H1 (cell line): ENCODE data around the gene MAP1B. TPM values are rescaled to one million over a fixed set of nuclear protein-coding genes. Genes with fewer than 3 reads are reported as not detected.

Experiments
- CTCF ChIA-PET: fragments of 300-600 bp; sonication (Branson Sonifier 250); formaldehyde crosslinking; loops from one replicate; lab custom pipeline; 2021; ENCODE audit not compliant: partially characterized antibody; lab: Charles Lee
- POLR2A ChIA-PET: fragments of 300-600 bp; sonication (Branson Sonifier 250); formaldehyde crosslinking; loops from one replicate; lab custom pipeline; 2021; ENCODE audit warnings: inconsistent platforms; ENCODE audit not compliant: partially characterized antibody; lab: Charles Lee
- DNase-seq, 2 experiments: peaks; one replicate each; pipeline versions ENCODE4 v3.0.0 to v3.0.0-alpha.2; 2010 to 2022; ENCODE audit warnings: low spot score in 2 of 2, low read depth in 1 of 2, mixed read lengths in 1 of 2
- FAIRE-seq: peaks from 2 replicates; lab custom pipeline; 2011; peaks lifted over from hg19 to GRCh38; lab: Jason Lieb, UNC
- H2AFZ ChIP-seq: 2 replicates; pipeline ENCODE4 v1.8.1; 2012; ENCODE audit warnings: low read length, inconsistent platforms
- H2AK5ac ChIP-seq: 2 replicates; pipeline ENCODE4 v1.6.1; 2013; ENCODE audit warnings: low read depth, low read length
- H2BK120ac ChIP-seq: replicated peaks from 2 replicates; pipeline ENCODE3; 2013; ENCODE audit warnings: low read depth, low read length, inconsistent platforms
- H2BK12ac ChIP-seq: 2 replicates; pipeline ENCODE4 v1.6.1; 2013; ENCODE audit warnings: low read depth, low read length
- H2BK15ac ChIP-seq: 2 replicates; pipeline ENCODE4 v1.6.1; 2013; ENCODE audit warnings: low read length
- H2BK20ac ChIP-seq: 2 replicates; pipeline ENCODE4 v1.6.1; 2013; ENCODE audit warnings: low read length
- H2BK5ac ChIP-seq: 2 replicates; pipeline ENCODE4 v1.6.1; 2013; ENCODE audit warnings: low read depth, low read length
- H3K14ac ChIP-seq: 2 replicates; pipeline ENCODE4 v1.6.1; 2013; ENCODE audit warnings: inconsistent platforms; ENCODE audit not compliant: insufficient read length
- H3K18ac ChIP-seq: 2 replicates; pipeline ENCODE4 v1.6.1; 2013; ENCODE audit warnings: low read length; ENCODE audit errors: extremely low read depth
- H3K23ac ChIP-seq: 2 replicates; pipeline ENCODE4 v1.6.1; 2013; ENCODE audit warnings: inconsistent platforms; ENCODE audit not compliant: insufficient read length
- H3K23me2 ChIP-seq: 2 replicates; pipeline ENCODE4 v1.6.1; 2013; ENCODE audit warnings: low read depth, low read length
- H3K27ac ChIP-seq: 2 replicates; pipeline ENCODE4 v1.6.1; 2011; ENCODE audit warnings: low read depth, low read length, inconsistent platforms
- H3K27me3 ChIP-seq, 4 experiments: replicated peaks in 1 of 4; 1 replicate in 1 of 4; 2 replicates in 3 of 4; pipeline versions ENCODE4 v1.6.1 to v1.8.1; 2011 to 2013; ENCODE audit warnings: low read length in 3 of 4, mild to moderate bottlenecking in 3 of 4, inconsistent platforms in 2 of 4, mixed read lengths in 2 of 4, moderate library complexity in 1 of 4; ENCODE audit not compliant: control insufficient read depth in 3 of 4, insufficient read depth in 3 of 4; ENCODE audit errors: extremely low read depth in 1 of 4
- H3K36me3 ChIP-seq, 4 experiments: 2 replicates each; pipeline versions ENCODE4 v1.6.1 to v1.8.1; 2011 to 2013; ENCODE audit warnings: mild to moderate bottlenecking in 4 of 4, low read length in 3 of 4, moderate library complexity in 2 of 4, control low read depth in 1 of 4, inconsistent platforms in 1 of 4; ENCODE audit not compliant: insufficient read depth in 4 of 4, control insufficient read depth in 2 of 4
- H3K4ac ChIP-seq: replicated peaks from 2 replicates; pipeline ENCODE3; 2013; ENCODE audit warnings: low read length, low read depth, mixed read lengths, inconsistent platforms; ENCODE audit not compliant: insufficient read length
- H3K4me1 ChIP-seq, 4 experiments: replicated peaks in 1 of 4; 1 replicate in 1 of 4; 2 replicates in 3 of 4; pipeline versions ENCODE4 v1.6.1 to v1.8.1; 2011 to 2013; ENCODE audit warnings: low read length in 3 of 4, inconsistent platforms in 2 of 4, mixed read lengths in 1 of 4; ENCODE audit not compliant: insufficient read depth in 4 of 4, control insufficient read depth in 3 of 4
- H3K4me2 ChIP-seq, 2 experiments: 2 replicates each; pipeline versions ENCODE4 v1.6.1 to v1.8.1; 2011 to 2013; ENCODE audit warnings: low read depth in 2 of 2, low read length in 2 of 2, control low read depth in 1 of 2, inconsistent platforms in 1 of 2, mild to moderate bottlenecking in 1 of 2; ENCODE audit not compliant: insufficient read depth in 1 of 2
- H3K4me3 ChIP-seq, 4 experiments: fragments of 200-600, 300-600 bp in 1 of 4; sonication (generic), shearing (Covaris generic), sonication (Bioruptor Twin) in 1 of 4; 2 replicates each; pipeline versions ENCODE4 v1.5.1 to v1.8.1; 2011 to 2016; ENCODE audit warnings: low read length in 4 of 4, low read depth in 3 of 4, control low read depth in 2 of 4, inconsistent platforms in 2 of 4, mild to moderate bottlenecking in 2 of 4, mixed read lengths in 1 of 4, moderate library complexity in 1 of 4; ENCODE audit not compliant: insufficient read depth in 2 of 4; ENCODE audit errors: extremely low read depth in 1 of 4
- H3K56ac ChIP-seq: replicated peaks from 2 replicates; pipeline ENCODE3; 2013; ENCODE audit warnings: low read depth, mild to moderate bottlenecking, mixed read lengths, low read length, inconsistent platforms; ENCODE audit not compliant: insufficient read length
- H3K79me1 ChIP-seq: 2 replicates; pipeline ENCODE4 v1.6.1; 2013; ENCODE audit warnings: low read depth, low read length, control low read depth
- H3K79me2 ChIP-seq, 2 experiments: 2 replicates each; pipeline versions ENCODE4 v1.6.1 to v1.8.1; 2012 to 2013; ENCODE audit warnings: low read length in 2 of 2, mild to moderate bottlenecking in 2 of 2, inconsistent platforms in 1 of 2; ENCODE audit not compliant: insufficient read depth in 2 of 2, control insufficient read depth in 1 of 2
- H3K9ac ChIP-seq, 4 experiments: replicated peaks in 1 of 4; 1 replicate in 1 of 4; 2 replicates in 3 of 4; pipeline versions ENCODE4 v1.6.1 to v1.8.1; 2011 to 2013; ENCODE audit warnings: low read depth in 3 of 4, low read length in 3 of 4, control low read depth in 2 of 4, mild to moderate bottlenecking in 2 of 4, moderate library complexity in 2 of 4, inconsistent platforms in 1 of 4; ENCODE audit errors: extremely low read depth in 1 of 4
- H3K9me3 ChIP-seq, 2 experiments: 2 replicates each; pipeline versions ENCODE4 v1.6.1 to v1.8.1; 2012 to 2013; ENCODE audit warnings: mild to moderate bottlenecking in 2 of 2, moderate library complexity in 2 of 2, control low read depth in 1 of 2, inconsistent platforms in 1 of 2, low read depth in 1 of 2, low read length in 1 of 2, mixed read lengths in 1 of 2; ENCODE audit not compliant: insufficient read depth in 2 of 2
- H4K20me1 ChIP-seq, 2 experiments: replicated peaks in 1 of 2; 2 replicates each; pipeline versions ENCODE3 to v1.8.1; 2011 to 2013; ENCODE audit warnings: inconsistent platforms in 2 of 2, low read length in 2 of 2, mild to moderate bottlenecking in 1 of 2; ENCODE audit not compliant: insufficient read depth in 2 of 2, control insufficient read depth in 1 of 2
- H4K5ac ChIP-seq: 2 replicates; pipeline ENCODE4 v1.6.1; 2013; ENCODE audit warnings: low read length, low read depth, mixed read lengths, inconsistent platforms; ENCODE audit not compliant: insufficient read length
- H4K8ac ChIP-seq: 2 replicates; pipeline ENCODE4 v1.8.0; 2013; ENCODE audit warnings: mild to moderate bottlenecking, moderate library complexity, low read length, inconsistent platforms; ENCODE audit not compliant: insufficient read depth; ENCODE audit errors: extremely low read depth
- H4K91ac ChIP-seq: replicated peaks from 2 replicates; pipeline ENCODE3; 2013; ENCODE audit warnings: low read length, mixed read lengths, inconsistent platforms; ENCODE audit not compliant: insufficient read length
- CHD1 ChIP-seq: IDR thresholded peaks from 2 replicates; pipeline ENCODE4 v1.6.1; 2012; ENCODE audit warnings: low read depth, low read length, improper control_type of control experiment
- CHD2 ChIP-seq: IDR thresholded peaks from 2 replicates; pipeline ENCODE4 v1.6.1; 2012; ENCODE audit warnings: low read length, improper control_type of control experiment
- CTBP2 ChIP-seq: IDR thresholded peaks from 2 replicates; pipeline ENCODE4 v1.7.0; 2011; ENCODE audit warnings: borderline replicate concordance, mild to moderate bottlenecking, moderate library complexity, mixed read lengths, low read length; ENCODE audit not compliant: insufficient read depth, insufficient read length
- EP300 ChIP-seq, 2 experiments: IDR thresholded peaks; 1 replicate in 1 of 2; 2 replicates in 1 of 2; pipeline ENCODE4 v1.6.1; 2011 to 2012; ENCODE audit warnings: low read depth in 2 of 2, low read length in 2 of 2, mild to moderate bottlenecking in 2 of 2, borderline replicate concordance in 1 of 2, inconsistent platforms in 1 of 2, moderate library complexity in 1 of 2
- KDM1A ChIP-seq: fragments of 200-600, 300-600 bp; sonication (generic); IDR thresholded peaks from 2 replicates; pipeline ENCODE4 v1.7.1; 2016; ENCODE audit warnings: mild to moderate bottlenecking, low read length, borderline replicate concordance
- KDM4A ChIP-seq: IDR thresholded peaks from one replicate; pipeline ENCODE4 v1.7.1; 2012; ENCODE audit warnings: low read depth, mild to moderate bottlenecking, moderate library complexity, low read length, inconsistent platforms; ENCODE audit not compliant: severe bottlenecking
- KDM5A ChIP-seq: fragments of 200-600 bp; IDR thresholded peaks from 2 replicates; pipeline ENCODE4 v1.7.1; 2012; ENCODE audit warnings: mild to moderate bottlenecking, low read length, inconsistent platforms, mixed read lengths
- POLR2AphosphoS5 ChIP-seq: IDR thresholded peaks from 2 replicates; pipeline ENCODE4 v1.6.1; 2011; ENCODE audit warnings: low read depth, low read length
- RBBP5 ChIP-seq: IDR thresholded peaks from 2 replicates; pipeline ENCODE4 v1.7.1; 2012; ENCODE audit warnings: low read depth, mild to moderate bottlenecking, inconsistent platforms, low read length, moderate library complexity, borderline replicate concordance
- TCF12 ChIP-seq: IDR thresholded peaks from 2 replicates; pipeline ENCODE4 v1.6.1; 2011; ENCODE audit warnings: low read depth, mild to moderate bottlenecking, low read length
- ZNF274 ChIP-seq: IDR thresholded peaks from 2 replicates; pipeline ENCODE4 v1.7.0; 2012; ENCODE audit warnings: low read length, borderline replicate concordance; ENCODE audit errors: extremely low read depth
- WGBS, 2 experiments: shearing (Covaris generic) in 1 of 2; methylation state at CpG; one replicate each; pipeline versions ENCODE4 v1.1.6 to v1.1.7; 2013 to 2015; ENCODE audit warnings: low lambda C conversion rate in 2 of 2, mixed read lengths in 2 of 2, inconsistent platforms in 1 of 2, low coverage in 1 of 2, missing lambda C conversion rate in 1 of 2; ENCODE audit not compliant: insufficient replicate concordance in 2 of 2, insufficient coverage in 1 of 2, insufficient read length in 1 of 2; ENCODE audit errors: extremely low coverage in 1 of 2, missing lambda C conversion rate in 1 of 2; 5-methylcytosine and 5-hydroxymethylcytosine counted together
- polyA plus RNA-seq, 7 experiments: library from polyadenylated mRNA; depleted of rRNA in 3 of 7; stranded (reverse) in 5 of 7; unstranded in 2 of 7; fragments of >200 nt in 5 of 7; fragments of 200-250 nt in 2 of 7; gene quantifications; 1 replicate in 5 of 7; 2 replicates in 1 of 7; 4 replicates in 1 of 7; pipeline versions ENCODE4 v1.2.1 to v1.2.3, GENCODE V29; 2011 to 2013; ENCODE audit warnings: missing spikeins in 2 of 7, mixed read lengths in 2 of 7
- total RNA-seq: library from RNA; stranded (reverse); fragmentation: NEBNext Ultra II Directional; extraction: Animal tissue kit (Norgen Biotek cat#: 25700); gene quantifications from 2 replicates; pipeline ENCODE4 v1.2.1, GENCODE V29; 2021

The MAP1B gene
- total and polyA plus RNA-seq, 2 of the 8 experiments (the other 6 are each of a cell fraction or from before 2014, with no cell fraction given), result 24.5 to 120 TPM

- no peak for FAIRE-seq
- peaks cover 0 to 2% of the 10 kb centered on the region in 2 experiments for H4K20me1 ChIP-seq
Measured at GRCh38 chr5:72199681-72200080, 92.4 kb downstream of the MAP1B start.

More at GRCh38 chr5:72199681-72200080, 92.4 kb downstream of the MAP1B start:
- no peak overlapping the region for H3K4me2 ChIP-seq
- no peak overlapping the region for H2AK5ac ChIP-seq
- H2BK12ac ChIP-seq, result no peak overlapping the region
- H2BK5ac ChIP-seq, result no peak overlapping the region
- H3K9me3 ChIP-seq, result no peaks in the 10 kb centered on the region; a peak in 1 of 4 replicates
- no peaks in the 10 kb centered on the region for H3K27me3 ChIP-seq
- H2BK120ac ChIP-seq, result no peak overlapping the region
- H3K27ac ChIP-seq, result no peak overlapping the region
- WGBS, 2 experiments, result 91% methylated on average over 15 of the region's 15 CpGs; no CpG with 5 or more reads in 1 of the 2 experiments
- H2BK15ac ChIP-seq, result no peak overlapping the region
- H3K79me2 ChIP-seq, result no peaks in the 10 kb centered on the region
- no peak overlapping the region for H4K5ac ChIP-seq
- DNase-seq, result no peak
- H3K79me1 ChIP-seq, result no peaks in the 10 kb centered on the region
- peaks cover 0 to 2% (median 0%) of the 10 kb centered on the region in 4 experiments; a peak in 1 of 7 replicates for H3K4me1 ChIP-seq
- H3K36me3 ChIP-seq, result peaks cover 21 to 75% (median 46%) of the 10 kb centered on the region in 4 experiments
- H4K91ac ChIP-seq, result no peak overlapping the region
- H3K18ac ChIP-seq, result no peak overlapping the region
- no peak overlapping the region for H3K9ac ChIP-seq
- no peak overlapping the region for H2AFZ ChIP-seq
- H3K56ac ChIP-seq, result no peak overlapping the region
- no peak overlapping the region for H3K14ac ChIP-seq
- H3K4me3 ChIP-seq, result no peak overlapping the region
- CTCF ChIA-PET, result no interaction called here
- H3K4ac ChIP-seq, result no peak overlapping the region
- POLR2A ChIA-PET, result no interaction called here
- no peak overlapping the region for H4K8ac ChIP-seq
- TF ChIP-seq TCF12, result no peak
- no peak for TF ChIP-seq POLR2AphosphoS5
- TF ChIP-seq KDM5A, result no peak
- no peak for TF ChIP-seq CHD2
- no peak for TF ChIP-seq CTBP2
- no peak for TF ChIP-seq EP300 (IDR thresholded peaks at IDR 0.05; ENCODE audit: borderline replicate concordance in 1 of 2, low read depth in 2 of 2, low read length in 2 of 2)
- no peak for TF ChIP-seq KDM4A
- no peak for TF ChIP-seq CHD1
- no peak for TF ChIP-seq RBBP5
- no peak for TF ChIP-seq KDM1A
- TF ChIP-seq ZNF274, result no peak
- no peaks in the 10 kb centered on the region for H3K23me2 ChIP-seq
- no peak overlapping the region for H2BK20ac ChIP-seq
- H3K23ac ChIP-seq, result no peak overlapping the region
